Inflammatory macrophage (primary cell): ENCODE results near the gene NXN.
"Not testable (repeated sequence)": the region's sequence is repeated elsewhere in the genome, so short reads cannot be mapped to it uniquely, and the experiment has no call there.

Source experiments
- DNase-seq, 2 donors: peaks; one replicate each; pipeline ENCODE4 v3.0.0-alpha.2; 2020 to 2022

NXN gene

DNA sequence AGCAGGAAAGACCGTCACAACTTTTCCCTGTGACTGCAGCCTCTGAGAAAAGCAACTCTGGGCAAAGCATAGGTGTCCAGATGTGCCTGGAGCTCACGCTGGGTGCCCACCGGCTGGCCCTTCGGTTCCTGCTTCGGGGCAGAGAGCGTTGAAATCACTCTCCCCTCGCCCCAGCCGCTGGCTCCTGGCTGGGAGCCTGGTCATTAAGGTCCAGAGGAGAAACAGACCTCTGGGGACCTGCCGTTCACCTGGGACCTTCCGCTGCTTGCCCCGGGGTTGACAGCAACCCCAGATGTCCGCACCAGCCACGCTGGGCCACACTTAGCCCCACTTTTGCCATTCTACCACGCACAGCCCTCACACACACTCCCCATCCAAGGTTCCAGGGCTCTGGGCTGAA lies 184.3 kb downstream of the NXN start:
- DNase-seq = no peak

DNA sequence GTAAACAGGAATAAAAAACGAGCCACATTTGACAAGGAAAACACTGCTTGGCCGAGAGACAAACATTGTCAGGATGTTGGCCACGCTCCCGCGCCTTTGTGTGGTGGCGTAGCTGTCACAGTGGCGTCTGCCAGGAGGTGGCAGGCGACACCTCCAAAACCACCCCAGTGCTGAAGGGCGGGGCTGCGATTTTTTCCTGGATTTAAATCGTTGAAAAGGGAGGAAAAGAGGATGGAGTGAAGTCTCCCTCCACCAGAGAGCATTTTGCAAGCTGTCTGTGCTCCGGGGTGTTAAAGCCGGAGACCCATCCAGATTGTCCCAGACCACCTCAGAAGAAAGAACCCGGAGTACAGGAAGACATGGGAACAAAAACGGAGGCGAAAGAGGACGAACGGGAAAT lies 184.7 kb downstream of the NXN start:
- peak; percentile 28 to 62 for DNase-seq

DNA sequence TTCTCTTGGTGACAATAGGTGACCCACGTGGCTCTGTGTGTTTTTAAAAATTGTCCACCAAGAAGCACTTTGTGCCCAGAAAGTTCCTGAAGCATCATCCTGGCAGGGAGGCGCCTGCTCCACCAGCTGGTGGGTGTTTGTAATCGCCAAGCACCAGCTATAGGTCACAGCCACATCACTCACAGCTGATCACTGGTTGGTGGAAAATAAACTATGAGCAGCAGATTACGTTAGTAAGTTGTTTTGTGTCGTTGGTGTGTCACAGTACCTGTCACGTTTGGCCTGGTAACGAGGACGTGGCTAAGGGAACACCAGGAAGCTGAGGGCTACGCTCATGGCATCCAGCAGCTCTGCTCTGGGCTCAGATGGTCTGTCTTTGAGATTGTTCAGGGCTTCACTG lies 187.3 kb downstream of the NXN start:
- DNase-seq = no peak

DNA sequence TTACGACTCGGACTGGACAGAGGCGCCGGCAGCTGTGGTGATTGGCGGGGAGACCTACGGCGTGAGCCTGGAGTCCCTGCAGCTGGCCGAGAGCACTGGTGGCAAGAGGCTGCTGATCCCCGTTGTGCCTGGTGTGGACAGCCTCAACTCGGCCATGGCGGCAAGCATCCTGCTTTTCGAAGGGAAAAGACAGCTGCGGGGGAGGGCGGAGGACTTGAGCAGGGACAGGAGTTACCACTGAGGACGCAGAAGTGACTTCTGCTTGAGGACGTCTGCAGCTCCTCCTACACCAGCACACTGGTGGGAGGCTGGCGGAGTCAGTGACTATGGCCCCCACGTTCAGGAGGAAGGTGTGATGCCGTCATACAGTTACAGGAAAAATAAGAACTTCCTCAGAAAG lies 187.7 kb downstream of the NXN start:
- no peak for DNase-seq

DNA sequence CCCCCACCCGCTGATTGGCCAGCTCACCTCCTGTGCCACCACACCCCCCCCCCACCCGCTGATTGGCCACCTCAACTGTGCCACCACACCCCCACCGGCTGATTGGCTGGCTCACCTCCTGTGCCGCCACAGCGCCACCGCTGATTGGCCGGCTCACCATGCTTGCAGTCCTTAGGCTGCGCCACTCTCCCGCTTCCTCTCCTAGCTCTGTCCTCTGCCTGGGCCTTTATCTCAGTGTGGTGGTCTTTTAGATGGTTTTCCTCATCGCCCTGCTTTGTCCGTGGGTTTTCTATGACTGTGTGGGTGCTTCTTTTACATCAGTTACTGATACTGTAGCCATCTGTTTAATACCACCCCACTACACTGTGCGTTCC lies 188.7 kb downstream of the NXN start:
- DNase-seq = not testable (repeated sequence)

DNA sequence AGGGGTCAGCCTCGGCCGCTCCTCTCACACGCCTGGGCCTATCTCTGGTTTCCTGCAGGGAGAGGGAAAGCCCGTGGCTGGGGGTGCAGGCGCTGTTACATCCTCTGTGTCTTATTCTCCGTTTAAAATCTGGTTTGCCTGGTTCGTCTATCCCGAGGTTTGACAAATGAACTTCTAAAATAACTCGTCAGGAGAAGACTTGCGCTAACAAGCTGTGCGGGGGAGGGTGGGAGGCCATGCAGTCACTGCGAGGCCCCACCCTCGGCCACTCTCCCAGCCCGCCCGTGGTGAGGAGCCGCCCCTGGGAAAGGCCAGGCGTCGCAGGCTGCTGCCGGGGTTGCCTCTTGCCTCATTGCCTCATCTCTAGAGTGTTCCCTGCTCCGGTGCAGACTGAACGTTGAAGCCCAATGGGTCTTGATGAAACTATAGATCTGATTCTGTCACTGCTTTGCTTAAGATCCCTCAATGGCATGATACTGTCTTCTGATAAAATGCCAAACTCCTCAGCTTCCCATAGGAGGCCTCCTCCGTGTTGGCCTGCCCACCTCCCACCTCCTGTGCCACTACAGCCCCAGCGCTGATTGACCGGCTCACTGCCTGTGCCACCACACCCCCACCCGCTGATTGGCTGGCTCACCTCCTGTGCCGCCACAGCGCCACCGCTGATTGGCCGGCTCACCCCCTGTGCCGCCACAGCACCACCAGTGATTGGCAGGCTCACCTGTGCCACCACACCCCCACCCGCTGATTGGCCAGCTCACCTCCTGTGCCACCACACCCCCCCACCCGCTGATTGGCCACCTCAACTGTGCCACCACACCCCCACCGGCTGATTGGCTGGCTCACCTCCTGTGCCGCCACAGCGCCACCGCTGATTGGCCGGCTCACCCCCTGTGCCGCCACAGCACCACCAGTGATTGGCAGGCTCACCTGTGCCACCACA lies 189.4 kb downstream of the NXN start:
- not testable (repeated sequence) for DNase-seq

DNA sequence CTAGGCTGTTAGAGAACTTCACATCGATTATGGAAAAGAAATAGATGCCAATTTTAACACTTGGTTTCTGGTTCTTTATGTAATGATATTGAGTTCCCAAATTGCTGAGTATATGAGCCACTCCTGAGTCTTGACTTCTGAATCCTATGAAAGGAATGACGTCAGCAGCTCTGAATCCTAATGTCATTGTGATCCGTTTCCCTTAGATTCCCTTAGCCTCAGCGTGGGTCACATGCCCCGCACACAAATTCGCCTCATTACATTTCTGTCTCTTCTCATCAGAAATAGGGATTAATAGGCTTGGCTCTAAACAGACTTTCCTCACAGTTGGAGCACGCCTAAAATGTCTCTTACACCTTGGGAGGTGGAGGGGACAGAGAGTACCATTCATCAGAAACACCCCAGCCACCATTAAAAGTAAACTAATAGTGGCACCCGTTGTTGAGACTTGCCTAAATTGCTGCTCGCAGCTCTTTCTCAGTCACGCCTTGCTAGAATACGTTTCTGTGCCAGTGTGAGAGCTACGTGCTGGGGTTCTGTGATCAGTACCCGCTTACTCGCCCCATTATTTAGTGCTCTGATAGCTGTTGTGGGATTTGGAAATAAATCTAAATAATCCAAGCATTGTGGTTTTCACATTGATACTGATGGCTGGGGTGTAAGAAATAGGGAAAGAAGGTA lies 190.3 kb downstream of the NXN start:
- no peak for DNase-seq

DNA sequence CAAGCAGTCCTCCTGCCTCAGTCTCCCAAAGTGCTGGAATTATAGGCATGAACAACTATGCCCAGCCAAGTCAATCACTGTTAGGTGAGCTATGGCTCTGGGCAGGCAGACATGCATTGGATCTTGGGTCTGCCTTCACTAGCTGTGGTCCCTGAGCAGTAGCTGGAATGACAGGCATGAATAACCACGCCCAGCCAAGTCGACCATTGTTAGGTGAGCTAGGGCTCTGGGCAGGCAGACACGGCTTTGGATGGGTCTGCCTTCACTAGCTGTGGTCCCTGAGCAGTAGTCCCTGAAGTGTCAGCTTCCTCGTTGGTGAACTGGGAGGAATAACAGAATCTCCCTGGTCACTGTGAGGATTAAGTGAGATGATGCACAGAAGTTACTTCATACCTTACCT lies 191.0 kb downstream of the NXN start:
- no peak for DNase-seq

DNA sequence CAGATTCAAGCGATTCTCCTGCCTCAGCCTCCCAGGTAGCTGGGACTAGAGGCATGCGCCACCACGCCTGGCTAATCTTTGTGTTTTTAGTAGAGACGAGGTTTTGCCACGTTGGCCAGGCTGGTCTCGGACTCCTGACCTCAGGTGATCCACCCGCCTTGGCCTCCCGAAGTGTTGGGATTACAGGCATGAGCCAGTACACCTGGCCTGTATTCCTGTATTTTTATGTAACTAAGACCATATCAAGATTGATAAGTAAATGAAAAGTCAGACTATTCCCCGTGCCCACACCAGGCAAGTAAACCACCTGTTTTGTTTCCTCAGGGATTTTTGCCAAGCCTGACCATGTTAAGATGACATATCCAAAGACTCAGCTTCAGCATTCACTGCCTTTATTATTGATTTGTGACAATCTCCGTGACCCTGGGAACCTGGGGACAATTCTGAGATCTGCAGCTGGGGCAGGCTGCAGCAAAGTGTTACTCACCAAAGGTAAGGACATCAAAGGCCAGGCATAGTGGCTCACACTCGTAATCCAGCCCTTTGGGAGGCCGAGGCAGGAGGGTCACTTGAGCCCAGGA lies 191.8 kb downstream of the NXN start:
- no peak for DNase-seq

DNA sequence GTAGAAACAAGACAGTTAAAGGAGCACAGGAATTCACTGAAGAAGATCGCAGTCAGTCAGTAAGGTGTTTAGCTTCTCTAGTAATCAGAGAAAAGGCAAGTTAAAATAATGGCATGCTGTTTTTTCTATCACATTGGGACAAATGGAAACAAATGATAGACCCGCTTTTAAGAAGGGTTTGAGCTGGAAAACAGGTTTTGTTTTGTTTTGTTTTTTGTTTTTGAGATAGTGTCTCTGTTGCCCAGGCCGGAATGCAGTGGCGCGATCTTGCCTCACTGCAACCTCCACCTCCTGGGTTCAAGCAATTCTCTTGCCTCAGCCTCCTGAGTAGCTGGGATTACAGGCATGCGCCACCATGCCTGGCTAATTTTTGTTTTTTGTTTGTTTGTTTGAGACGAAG lies 193.7 kb downstream of the NXN start:
- DNase-seq = not testable (repeated sequence)

DNA sequence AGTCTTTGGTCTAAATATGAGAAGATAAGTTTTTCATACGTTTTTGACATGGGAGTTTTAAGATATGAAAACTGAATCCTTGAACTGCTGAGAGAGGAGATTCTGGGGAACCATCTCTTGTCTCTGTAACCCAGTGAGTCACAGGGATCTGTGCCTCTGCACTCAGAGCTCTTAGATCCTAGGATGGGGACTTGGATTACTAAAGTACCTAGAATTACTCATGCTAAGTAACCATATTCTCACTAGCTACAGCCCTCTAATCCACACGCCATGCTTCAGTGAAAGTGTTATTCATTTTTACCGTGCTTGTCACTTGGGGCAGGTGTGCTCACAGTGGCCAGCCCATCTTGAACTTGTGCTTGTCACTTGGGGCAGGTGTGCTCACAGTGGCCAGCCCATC lies 195.4 kb downstream of the NXN start:
- no peak for DNase-seq

DNA sequence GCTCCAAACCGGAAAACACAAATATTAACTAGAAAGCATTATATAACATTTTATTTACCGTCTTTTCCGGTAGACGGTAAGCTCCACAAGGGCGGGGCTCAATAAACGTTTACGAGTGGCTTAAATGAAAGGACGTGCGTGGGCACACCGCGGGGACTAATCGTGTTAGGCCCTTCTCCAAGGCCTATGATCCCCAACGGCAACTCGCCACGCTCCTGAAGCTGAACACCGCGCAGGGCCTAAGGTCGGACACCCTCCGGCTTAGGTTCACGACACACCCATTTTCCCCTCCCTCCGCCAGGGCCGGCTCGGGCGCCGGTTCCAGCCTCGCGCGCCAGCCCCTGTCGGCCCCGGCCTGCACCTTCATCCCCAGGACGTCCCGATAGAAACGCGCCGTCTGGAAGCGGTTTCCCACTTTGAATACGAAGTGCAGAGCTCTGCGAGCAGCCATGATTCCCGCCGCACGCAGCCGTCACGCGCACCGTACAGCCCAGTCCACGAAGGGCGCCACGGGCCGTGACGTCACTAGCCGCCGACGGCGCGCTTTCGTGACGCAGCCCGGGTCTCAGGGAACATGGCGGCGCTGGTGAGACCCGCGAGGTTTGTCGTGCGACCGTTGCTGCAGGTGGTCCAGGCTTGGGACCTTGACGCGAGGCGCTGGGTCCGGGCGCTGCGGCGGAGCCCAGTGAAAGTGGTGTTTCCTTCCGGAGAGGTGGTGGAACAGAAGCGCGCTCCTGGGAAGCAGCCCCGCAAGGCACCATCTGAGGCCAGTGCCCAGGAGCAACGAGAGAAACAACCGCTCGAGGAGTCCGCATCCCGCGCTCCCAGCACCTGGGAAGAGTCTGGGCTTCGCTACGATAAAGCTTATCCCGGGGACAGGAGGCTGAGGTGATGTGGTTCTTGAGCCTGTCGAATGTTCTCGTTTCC lies 197.5 kb downstream of the NXN start, which contains the start of the genes GLOD4 and MRM3:
Gene GLOD4 (minus strand): TSS at position 476 of the 927 bp plus-strand sequence. CDS start 25 bp downstream, at position 451.
Gene MRM3 (plus strand): TSS at position 549 of the 927 bp plus-strand sequence. CDS start 26 bp downstream, at position 575.
- peak; percentile 92 to 93 for DNase-seq

DNA sequence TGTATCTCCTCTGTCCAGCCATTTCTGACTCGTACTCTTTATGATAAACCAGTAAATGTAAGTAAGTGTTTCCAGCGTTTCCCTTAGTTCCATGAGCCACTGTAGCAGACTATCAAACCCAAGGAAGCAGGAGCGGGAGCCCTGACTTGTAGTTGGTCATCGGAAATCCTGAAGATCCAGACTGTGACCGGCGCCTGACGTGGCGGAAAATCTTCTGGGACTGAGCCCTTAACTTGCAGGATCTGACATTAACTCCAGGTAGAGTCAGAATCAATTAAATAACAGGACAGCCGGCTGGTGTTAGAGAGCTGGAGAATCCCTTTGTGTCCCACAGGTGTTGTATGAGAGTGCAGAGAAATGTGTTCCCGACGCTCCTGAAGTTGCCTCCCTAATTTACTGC lies 201.5 kb downstream of the NXN start:
- DNase-seq = no peak

DNA sequence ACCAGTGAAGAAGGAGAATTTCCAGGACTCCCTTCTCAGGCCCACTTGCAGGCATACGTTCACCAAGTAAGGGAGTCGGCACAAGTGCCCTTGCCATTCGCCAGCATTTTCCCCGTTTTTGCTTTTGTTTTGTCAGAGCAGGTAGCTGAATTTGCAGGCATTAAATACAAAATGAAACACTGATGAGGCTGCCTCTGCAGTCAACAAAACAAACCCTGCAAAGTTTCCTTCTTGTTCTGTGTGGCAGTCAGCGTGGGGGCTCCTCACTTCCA lies 205.3 kb downstream of the NXN start:
- DNase-seq = no peak

DNA sequence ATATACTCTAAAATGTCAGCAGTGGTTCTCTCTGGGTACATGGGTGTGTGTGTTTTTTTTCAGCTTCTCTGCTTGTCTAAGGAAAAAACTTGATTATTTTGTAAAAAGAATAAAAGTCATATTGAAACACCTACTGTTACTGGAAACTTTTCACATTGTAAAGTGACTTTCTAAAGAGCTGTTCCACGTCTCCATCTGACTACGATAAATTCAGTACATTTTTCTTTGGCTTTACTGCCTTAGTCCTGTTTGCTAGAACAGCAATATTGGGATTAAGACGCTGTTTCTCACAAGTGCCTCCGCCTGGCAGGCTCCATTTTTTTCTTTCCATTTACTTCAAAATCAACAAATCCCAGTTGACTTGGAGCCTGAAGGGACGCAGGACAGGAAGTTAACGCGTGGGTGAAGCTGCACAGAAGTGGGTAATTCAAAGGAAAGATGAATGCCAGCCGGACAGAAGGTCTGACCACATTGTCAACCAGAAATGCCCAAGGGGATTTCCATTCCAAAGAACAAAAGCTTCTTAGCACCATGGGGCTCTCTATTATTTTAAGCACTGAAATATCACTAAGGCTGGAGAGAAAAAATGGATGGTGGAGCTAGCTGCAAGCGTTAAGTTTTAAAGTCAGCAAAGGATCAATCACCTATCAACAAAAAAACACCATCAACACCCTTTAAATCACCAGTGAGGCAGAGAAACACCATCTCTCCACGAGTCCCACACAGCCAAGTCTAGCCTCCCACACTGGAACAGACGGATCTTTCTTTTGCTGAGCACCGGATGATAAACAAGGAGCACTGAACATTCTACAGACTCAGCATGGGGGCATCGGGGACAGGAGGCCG lies 205.9 kb downstream of the NXN start:
- DNase-seq = no peak

DNA sequence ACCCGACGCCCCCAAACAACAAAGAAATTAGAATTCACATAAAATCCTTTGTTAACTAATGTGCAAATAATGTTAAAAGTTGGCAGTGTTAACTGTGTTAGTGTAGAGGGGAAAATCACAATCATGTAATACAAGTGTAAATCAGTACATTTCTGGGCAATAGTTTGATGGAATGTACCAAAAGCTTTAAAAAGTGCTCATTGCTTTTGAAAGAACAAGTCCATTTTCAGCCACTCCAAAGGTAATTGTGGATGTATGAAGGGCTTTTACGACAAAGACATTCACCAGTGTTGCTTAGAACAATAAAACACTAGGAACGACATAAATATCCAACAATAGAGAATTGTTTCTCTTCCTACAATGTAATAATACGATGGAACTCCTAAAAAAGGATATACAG lies 206.6 kb downstream of the NXN start:
- DNase-seq = no peak

DNA sequence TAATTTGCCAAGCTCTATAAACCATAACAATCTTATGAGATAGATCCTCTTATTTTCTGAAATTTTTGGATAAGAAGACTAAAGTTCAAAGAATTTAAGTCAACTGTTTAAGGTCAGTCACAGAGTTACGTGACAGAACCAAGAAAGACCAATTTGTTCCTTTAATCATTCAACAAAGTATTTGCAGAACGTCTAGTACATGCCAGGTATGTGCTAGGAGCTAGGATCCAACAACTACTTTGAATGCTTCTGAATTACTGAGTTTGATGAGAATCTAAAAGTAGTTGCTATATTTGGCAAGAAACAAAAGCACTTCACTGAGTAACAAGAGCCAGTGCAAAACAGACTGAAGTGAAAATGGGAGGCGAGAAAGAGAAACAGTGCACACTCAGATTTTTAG lies 212.5 kb downstream of the NXN start:
- DNase-seq = no peak

DNA sequence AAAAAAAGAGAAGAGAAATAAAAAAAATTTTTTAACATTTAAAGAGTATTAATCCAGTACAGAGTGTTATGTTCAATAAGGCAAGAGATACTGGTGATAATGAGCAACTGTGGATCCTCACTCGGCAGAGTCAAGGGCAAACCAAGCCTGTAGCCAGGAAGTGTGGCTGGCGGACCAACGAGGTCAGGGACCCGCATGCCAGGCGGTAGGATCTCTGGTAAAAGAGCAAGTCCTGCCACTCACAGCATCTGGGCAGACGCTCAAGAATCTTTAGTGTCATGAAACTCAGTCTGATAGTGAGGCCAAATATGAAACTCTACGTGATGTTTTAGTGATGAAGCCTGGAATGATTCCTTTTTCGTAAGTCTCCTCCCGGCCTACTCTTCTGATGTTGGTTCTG lies 219.2 kb downstream of the NXN start:
- no peak for DNase-seq

DNA sequence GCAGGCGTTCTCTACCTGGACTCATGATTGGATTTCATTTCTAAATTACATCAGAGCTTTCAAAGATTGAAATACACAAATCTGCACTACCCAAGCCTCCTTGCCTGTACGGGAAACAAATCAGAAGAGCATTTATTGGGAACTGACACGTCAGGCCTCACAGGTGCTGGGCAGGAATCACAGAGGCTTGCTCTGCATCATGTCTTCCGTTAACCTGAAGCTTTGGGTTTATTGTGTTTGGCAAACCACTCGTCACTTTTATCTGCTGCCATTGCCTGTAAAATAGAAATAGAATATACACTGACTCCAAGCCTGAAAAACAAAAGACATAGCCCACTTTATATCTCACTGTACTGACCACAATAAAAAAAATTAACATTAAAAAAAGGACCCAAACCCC lies 219.6 kb downstream of the NXN start:
- DNase-seq = no peak

DNA sequence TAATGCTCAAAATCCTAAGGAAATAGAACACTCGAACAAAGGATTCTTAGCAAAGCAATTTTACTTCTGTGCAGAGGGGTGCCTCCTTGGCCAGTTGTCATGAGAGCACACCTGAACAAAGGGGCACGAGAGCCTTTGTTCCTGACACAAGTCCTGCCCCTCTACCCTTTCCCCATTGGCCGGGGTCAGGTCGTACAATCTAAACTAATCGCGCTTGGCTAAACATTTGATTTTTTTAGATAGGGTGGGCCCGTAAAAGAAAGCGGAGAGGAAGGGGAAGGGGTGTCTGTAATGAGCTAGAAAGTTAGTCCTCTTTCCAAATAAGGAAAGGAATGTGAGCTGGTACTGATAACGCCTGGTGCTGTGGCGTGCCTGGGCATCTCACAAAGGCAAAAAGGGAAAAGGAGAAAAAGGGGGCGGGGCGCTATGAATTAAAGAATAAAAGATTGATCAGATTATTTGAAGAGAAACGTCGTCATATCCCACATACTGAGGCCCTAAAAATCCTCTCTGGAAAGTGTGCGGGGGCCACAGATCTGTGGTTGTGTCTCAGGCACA lies 223.5 kb downstream of the NXN start:
- not testable (repeated sequence) for DNase-seq

DNA sequence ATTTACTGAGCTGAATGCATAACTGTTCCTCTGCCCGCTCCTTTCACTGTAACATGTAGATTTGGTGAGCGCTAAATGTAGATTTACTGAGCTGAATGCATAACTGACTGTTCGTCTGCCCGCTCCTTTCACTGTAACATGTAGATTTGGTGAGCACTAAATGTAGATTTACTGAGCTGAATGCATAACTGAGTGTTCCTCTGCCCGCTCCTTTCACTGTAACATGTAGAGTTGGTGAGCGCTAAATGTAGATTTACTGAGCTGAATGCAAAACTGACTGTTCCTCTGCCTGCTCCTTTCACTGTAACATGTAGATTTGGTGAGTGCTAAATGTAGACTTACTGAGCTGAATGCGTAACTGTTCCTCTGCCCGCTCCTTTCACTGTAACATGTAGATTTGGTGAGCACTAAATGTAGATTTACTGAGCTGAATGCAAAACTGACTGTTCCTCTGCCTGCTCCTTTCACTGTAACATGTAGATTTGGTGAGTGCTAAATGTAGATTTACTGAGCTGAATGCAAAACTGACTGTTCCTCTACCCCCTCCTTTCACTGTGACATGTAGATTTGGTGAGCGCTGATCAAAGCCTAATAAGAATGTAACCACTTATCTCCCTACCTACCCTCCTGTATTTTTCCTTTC lies 224.1 kb downstream of the NXN start:
- not testable (repeated sequence) for DNase-seq
